ENCODE measurements around the gene KLHL25. TPM values are rescaled to one million over a fixed set of nuclear protein-coding genes. Genes with fewer than 3 reads are reported as not detected.

Gene KLHL25, protein sequence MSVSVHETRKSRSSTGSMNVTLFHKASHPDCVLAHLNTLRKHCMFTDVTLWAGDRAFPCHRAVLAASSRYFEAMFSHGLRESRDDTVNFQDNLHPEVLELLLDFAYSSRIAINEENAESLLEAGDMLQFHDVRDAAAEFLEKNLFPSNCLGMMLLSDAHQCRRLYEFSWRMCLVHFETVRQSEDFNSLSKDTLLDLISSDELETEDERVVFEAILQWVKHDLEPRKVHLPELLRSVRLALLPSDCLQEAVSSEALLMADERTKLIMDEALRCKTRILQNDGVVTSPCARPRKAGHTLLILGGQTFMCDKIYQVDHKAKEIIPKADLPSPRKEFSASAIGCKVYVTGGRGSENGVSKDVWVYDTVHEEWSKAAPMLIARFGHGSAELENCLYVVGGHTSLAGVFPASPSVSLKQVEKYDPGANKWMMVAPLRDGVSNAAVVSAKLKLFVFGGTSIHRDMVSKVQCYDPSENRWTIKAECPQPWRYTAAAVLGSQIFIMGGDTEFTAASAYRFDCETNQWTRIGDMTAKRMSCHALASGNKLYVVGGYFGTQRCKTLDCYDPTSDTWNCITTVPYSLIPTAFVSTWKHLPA
- 2.0 and 2.1 TPM in 2 replicates for total RNA-seq

DNA sequence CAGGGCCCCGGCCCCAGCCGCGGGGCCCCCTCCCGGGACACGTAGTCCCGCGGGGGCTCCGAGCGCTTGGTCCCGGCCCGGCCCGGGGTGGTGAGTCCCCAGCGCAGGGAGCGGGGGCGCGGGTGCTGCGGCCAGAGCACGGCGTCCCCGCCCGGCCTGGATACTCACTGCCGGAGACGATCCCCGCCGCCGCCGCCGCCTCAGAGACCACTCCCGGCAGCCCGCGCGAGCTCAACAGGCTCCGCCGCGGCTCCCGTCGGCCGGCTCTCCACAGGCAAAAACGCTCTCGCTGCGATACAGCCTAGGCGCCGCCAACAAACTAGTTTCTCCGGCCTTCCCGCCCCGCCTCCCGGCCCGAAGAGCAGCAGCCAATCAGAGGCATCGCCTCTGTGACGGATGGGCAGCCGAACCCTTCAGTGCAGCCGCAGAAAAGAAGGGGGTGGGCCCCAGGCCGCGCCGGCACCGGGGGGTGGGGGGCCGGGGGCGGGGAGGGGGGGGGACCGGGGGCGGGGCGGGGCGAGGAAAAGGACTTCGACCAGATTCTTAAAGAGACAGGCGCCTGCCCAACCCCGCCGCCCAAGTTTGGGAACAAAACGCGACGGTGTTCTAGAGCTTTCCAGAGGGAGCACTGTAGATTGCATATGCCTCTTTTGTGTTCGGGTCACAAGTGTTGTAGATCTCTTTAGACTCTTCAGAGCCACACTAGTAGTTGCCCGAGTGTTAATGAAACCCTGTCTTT lies at the start of gene KLHL25:
Gene KLHL25 (minus strand): TSS at position 328 of the 739 bp plus-strand sequence. CDS start 25,115 bp downstream, outside the sequence.
- intact Hi-C loops (cut with micrococcal nuclease), result loop anchor here (2.0 to 5.0 kb wide), 2 partner anchors 46 to 62 kb away; no protein-coding TSS in a partner anchor
- Mint-ChIP-seq H3K4me1 (peaks cover 19% of the 10 kb centered on the region), H3K36me3 (ENCODE audit: low read depth) (no peaks in the 10 kb centered on the region), H3K9me3 (no peaks in the 10 kb centered on the region), H3K4me3 (peak within 1 kb of the TSS; percentile 88), H3K27ac (peak within 1 kb of the TSS; percentile 66), H3K27me3 (peaks cover 2% of the 10 kb centered on the region)
- ChIA-PET POLR2A (interaction anchor here (0.6 kb wide), 1 partner anchor 496 kb away, joined by 8 read pairs; no protein-coding TSS in a partner anchor), CTCF (no interaction called here)
- peak; percentile 98 for ATAC-seq (ENCODE audit: low read depth)
- DNase-seq, result peak; percentile 84
- TF ChIP-seq, protein P1, sequence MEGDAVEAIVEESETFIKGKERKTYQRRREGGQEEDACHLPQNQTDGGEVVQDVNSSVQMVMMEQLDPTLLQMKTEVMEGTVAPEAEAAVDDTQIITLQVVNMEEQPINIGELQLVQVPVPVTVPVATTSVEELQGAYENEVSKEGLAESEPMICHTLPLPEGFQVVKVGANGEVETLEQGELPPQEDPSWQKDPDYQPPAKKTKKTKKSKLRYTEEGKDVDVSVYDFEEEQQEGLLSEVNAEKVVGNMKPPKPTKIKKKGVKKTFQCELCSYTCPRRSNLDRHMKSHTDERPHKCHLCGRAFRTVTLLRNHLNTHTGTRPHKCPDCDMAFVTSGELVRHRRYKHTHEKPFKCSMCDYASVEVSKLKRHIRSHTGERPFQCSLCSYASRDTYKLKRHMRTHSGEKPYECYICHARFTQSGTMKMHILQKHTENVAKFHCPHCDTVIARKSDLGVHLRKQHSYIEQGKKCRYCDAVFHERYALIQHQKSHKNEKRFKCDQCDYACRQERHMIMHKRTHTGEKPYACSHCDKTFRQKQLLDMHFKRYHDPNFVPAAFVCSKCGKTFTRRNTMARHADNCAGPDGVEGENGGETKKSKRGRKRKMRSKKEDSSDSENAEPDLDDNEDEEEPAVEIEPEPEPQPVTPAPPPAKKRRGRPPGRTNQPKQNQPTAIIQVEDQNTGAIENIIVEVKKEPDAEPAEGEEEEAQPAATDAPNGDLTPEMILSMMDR (IDR thresholded peaks at IDR 0.05), result no peak

DNA sequence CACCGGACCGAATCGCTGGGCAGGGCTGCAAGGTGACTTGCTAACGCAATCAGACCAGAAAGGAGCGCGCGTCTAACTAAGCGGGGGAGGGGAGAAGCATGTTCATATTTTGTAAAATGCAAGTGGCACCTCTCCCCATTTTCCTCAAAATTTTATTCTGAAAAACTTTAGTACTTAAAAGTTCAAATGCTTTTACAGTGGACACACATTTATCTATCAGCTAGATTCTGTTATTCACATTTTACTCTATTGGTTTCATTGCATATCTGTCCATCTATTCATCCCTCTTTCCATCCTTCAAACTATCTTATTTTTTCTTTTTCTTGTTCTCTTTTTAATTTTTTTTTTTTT lies 46.1 kb upstream of the KLHL25 start:
- H3K27ac Mint-ChIP-seq, result no peak overlapping the region
- ChIA-PET POLR2A (interaction anchor here (1.3 kb wide), 1 partner anchor 544 kb away, joined by 3 read pairs; no protein-coding TSS in a partner anchor), CTCF (interaction anchor here (0.7 to 3.1 kb wide), 10 partner anchors 14 to 716 kb away, joined by 3 to 23 read pairs (median 3); no protein-coding TSS in a partner anchor)
- no peak for ATAC-seq (ENCODE audit: low read depth)
- peaks cover 5% of the 10 kb centered on the region for H3K4me1 Mint-ChIP-seq
- H3K27me3 Mint-ChIP-seq, result peaks cover 17% of the 10 kb centered on the region
- DNase-seq, result no peak
- intact Hi-C loops (cut with micrococcal nuclease), result loop anchor here (1.0 to 2.0 kb wide), 5 partner anchors 46 to 544 kb away; partner anchors contain the start of gene KLHL25
- H3K4me3 Mint-ChIP-seq, result no peak overlapping the region
- no peaks in the 10 kb centered on the region for H3K9me3 Mint-ChIP-seq
- H3K36me3 Mint-ChIP-seq (ENCODE audit: low read depth), result no peaks in the 10 kb centered on the region
- TF ChIP-seq, protein P1 (IDR thresholded peaks at IDR 0.05), result no peak

DNA sequence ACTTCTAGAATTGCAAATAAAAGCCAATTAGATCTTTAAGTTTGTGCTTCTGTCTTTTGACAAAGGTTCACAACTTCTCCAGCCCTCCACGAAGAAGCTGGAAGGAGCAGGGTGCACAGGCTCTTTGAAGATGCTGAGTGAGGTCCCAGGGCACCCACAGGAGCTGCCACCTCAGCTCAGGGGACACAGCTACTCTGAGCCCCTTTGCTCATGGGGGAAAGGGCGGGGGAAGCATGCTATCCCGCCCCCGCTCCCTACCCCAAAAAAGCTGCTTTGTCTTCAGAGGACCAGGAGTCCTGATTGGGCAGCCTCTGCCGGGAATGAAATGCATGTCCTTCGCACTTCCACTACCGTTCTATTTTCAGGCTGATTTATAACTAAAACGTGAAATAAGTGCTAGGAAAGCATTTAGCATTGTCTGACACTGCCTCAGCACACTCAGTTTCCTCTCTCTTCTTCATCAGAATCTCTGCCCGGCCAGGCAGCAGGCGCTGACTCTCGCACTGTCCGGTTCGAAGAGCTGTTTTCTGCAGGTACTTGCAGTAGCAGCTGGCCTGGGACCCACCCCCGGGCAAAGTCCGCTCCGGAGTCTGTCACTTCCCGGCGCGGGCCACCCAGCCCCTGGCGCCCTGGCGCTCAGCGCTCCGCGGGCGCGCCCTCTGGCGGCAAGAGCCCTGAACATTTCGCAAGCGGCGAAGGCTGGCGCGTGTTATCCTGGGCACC lies 45.5 kb upstream of the KLHL25 start:
- H3K27ac Mint-ChIP-seq, result no peak overlapping the region
- ATAC-seq (ENCODE audit: low read depth) (peak; percentile 97), DNase-seq (peak; percentile 75)
- ChIA-PET POLR2A (interaction anchor here (1.3 kb wide), 1 partner anchor 544 kb away, joined by 3 read pairs; no protein-coding TSS in a partner anchor), CTCF (interaction anchor here (0.7 to 3.1 kb wide), 9 partner anchors 14 to 715 kb away, joined by 3 to 23 read pairs (median 3); no protein-coding TSS in a partner anchor)
- intact Hi-C loops (cut with micrococcal nuclease), result loop anchor here (1.0 to 2.0 kb wide), 5 partner anchors 45 to 543 kb away; partner anchors contain the start of gene KLHL25
- no peaks in the 10 kb centered on the region for H3K9me3 Mint-ChIP-seq
- no peaks in the 10 kb centered on the region for H3K36me3 Mint-ChIP-seq (ENCODE audit: low read depth)
- peaks cover 5% of the 10 kb centered on the region for H3K4me1 Mint-ChIP-seq
- peaks cover 11% of the 10 kb centered on the region for H3K27me3 Mint-ChIP-seq
- H3K4me3 Mint-ChIP-seq, result peak overlapping the region; percentile 71
- TF ChIP-seq, protein P1 (IDR thresholded peaks at IDR 0.05), result peak; percentile 64

DNA sequence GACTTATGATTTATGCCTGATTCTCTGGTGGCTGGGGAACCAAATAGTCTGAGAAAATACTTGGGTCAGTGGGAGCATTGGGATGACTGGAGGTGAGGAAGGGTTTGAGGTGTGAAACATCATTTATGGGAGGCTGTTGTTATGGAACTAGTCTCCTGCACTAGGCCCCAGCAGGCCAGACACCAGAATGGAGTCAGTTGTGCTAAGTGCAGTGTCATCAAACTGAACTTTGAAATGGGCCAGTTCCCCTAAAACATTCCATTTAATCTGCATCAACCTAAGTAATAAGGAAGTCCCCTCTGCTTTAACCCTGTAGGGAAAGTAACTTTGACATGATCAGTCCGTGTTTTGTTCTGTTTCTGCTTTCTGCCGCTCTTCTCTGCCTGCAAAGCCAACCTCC lies 44.9 kb upstream of the KLHL25 start:
- Mint-ChIP-seq H3K9me3 (no peaks in the 10 kb centered on the region), H3K4me1 (peaks cover 5% of the 10 kb centered on the region), H3K27me3 (peaks cover 7% of the 10 kb centered on the region), H3K27ac (no peak overlapping the region), H3K4me3 (no peak overlapping the region), H3K36me3 (ENCODE audit: low read depth) (no peaks in the 10 kb centered on the region)
- intact Hi-C loops (cut with micrococcal nuclease), result loop anchor here (1.0 to 2.0 kb wide), 5 partner anchors 45 to 543 kb away; partner anchors contain the start of gene KLHL25
- ChIA-PET POLR2A (interaction anchor here (1.3 kb wide), 1 partner anchor 543 kb away, joined by 3 read pairs; no protein-coding TSS in a partner anchor), CTCF (interaction anchor here (1.3 to 3.1 kb wide), 5 partner anchors 15 to 543 kb away, joined by 3 to 23 read pairs (median 4); no protein-coding TSS in a partner anchor)
- DNase-seq, result no peak
- TF ChIP-seq, protein P1 (IDR thresholded peaks at IDR 0.05), result no peak
- ATAC-seq (ENCODE audit: low read depth), result no peak

Measured in activated B cell treated with CpG ODN at 0.5 μM for 24 hours (primary cell).